ENCODE data around the gene ADSS1.

Gene ADSS1

DNA sequence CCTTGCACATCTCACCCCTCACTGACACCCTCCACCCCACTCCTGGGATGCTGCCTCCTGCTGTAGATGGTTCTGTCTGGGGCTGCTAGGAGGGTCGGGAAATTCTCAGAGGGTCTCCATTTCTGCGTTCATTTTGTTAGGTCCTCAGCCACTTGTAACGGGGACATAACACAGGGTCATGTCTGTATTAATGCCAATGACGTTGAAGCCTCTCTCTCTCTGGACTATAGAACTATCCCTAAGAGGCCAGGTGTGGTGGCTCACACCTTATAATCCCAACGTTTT, 43.5 kb downstream of the ADSS1 start:
- H3K9ac ChIP-seq (ENCODE audit: low read length), result no peak overlapping the region
- no CpG with 5 or more reads among the region's 5 CpGs for whole genome bisulfite sequencing (ENCODE audit: extremely low coverage, insufficient coverage, low lambda C conversion rate)
- H4K8ac ChIP-seq (ENCODE audit: low read depth, low read length), result no peak overlapping the region
- peaks cover 1% of the 10 kb centered on the region for H3K4me1 ChIP-seq (ENCODE audit: control insufficient read depth, low read depth, low read length)
- H3K23ac ChIP-seq (ENCODE audit: low read length), result no peak overlapping the region
- H3K4me2 ChIP-seq (ENCODE audit: low read length), result no peak overlapping the region
- H3K4ac ChIP-seq (ENCODE audit: low read depth, low read length), result no peak overlapping the region
- H2BK120ac ChIP-seq (ENCODE audit: low read depth, low read length), result no peak overlapping the region
- no peak overlapping the region for H3K18ac ChIP-seq (ENCODE audit: low read length)
- H3K36me3 ChIP-seq (ENCODE audit: control insufficient read depth, insufficient read depth, low read length), result peaks cover 9% of the 10 kb centered on the region
- no peaks in the 10 kb centered on the region for H3K79me1 ChIP-seq (ENCODE audit: low read length)
- H3K27ac ChIP-seq (ENCODE audit: low read depth, low read length), result no peak overlapping the region
- H3K79me2 ChIP-seq (ENCODE audit: control insufficient read depth, insufficient read depth, low read length), result no peaks in the 10 kb centered on the region
- H3K56ac ChIP-seq (ENCODE audit: low read length), result no peak overlapping the region
- DNase-seq, result no peak
- no peaks in the 10 kb centered on the region for H3K27me3 ChIP-seq (ENCODE audit: insufficient read depth, low read length, poor library complexity)
- H4K5ac ChIP-seq (ENCODE audit: low read length), result no peak overlapping the region
- no peak overlapping the region for H3K4me3 ChIP-seq (ENCODE audit: low read length)
- no peak overlapping the region for H2BK15ac ChIP-seq (replicated peaks; ENCODE audit: low read depth)
- no peak overlapping the region for H2AK5ac ChIP-seq (ENCODE audit: low read length)
- no peak overlapping the region for H2BK5ac ChIP-seq (ENCODE audit: low read length)

DNA sequence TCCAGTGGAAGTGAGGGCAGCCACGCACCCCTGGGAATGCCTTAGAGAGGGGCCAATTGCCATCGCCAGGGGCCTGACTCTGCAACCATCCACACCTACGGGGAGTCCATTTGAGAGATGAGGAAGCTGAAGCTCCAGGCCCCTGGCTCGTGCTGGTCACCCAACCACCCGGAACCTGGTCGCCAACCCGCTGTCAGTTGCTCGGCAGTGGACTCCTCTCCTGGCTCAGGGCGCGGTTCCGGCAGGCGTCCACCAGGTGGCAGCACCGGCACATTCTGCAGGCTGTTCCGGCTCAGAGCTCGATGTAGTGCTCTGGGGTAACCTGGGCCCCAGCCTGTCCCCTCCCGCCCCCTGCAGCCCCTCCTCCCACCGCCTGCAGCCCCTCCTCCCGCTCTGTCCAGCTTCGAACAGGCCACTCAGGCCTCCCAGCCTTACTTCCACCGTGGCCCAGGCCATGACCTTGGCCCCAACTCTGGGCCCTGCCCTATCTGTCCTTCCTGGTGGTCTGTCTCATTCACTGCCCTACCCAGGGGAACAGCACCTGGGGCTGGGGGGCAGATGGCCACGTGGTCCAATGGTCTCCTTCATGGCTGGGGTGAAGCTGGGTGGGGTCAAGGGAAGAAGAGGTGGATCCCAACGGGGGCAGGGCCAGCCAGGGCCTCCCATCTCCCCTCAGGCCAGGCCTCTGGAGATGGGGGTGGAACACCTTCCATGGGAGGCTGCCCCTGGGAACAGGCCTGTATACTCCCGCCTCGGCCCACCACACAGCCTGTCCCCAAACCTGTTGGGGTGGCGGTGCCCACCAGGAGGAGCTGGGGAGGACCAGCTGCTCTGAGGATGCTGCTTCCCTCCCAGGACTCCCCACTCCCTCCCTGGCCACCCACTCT, 44.7 kb downstream of the ADSS1 start:
- peaks cover 1% of the 10 kb centered on the region for H3K4me1 ChIP-seq (ENCODE audit: control insufficient read depth, low read depth, low read length)
- no CpG with 5 or more reads among the region's 25 CpGs for WGBS (ENCODE audit: extremely low coverage, insufficient coverage, low lambda C conversion rate)
- no peak overlapping the region for H4K5ac ChIP-seq (ENCODE audit: low read length)
- H3K36me3 ChIP-seq (ENCODE audit: control insufficient read depth, insufficient read depth, low read length), result peaks cover 11% of the 10 kb centered on the region
- H3K4me2 ChIP-seq (ENCODE audit: low read length), result no peak overlapping the region
- H3K27me3 ChIP-seq (ENCODE audit: insufficient read depth, low read length, poor library complexity), result no peaks in the 10 kb centered on the region
- H3K9ac ChIP-seq (ENCODE audit: low read length), result peak overlapping the region; percentile 63
- no peak overlapping the region for H3K27ac ChIP-seq (ENCODE audit: low read depth, low read length)
- H2BK15ac ChIP-seq (replicated peaks; ENCODE audit: low read depth), result no peak overlapping the region
- H2BK120ac ChIP-seq (ENCODE audit: low read depth, low read length), result no peak overlapping the region
- no peak overlapping the region for H3K18ac ChIP-seq (ENCODE audit: low read length)
- DNase-seq, result peak; percentile 92
- H2BK5ac ChIP-seq (ENCODE audit: low read length), result no peak overlapping the region
- no peak overlapping the region for H3K23ac ChIP-seq (ENCODE audit: low read length)
- no peak overlapping the region for H2AK5ac ChIP-seq (ENCODE audit: low read length)
- no peak overlapping the region for H3K4me3 ChIP-seq (ENCODE audit: low read length)
- H3K4ac ChIP-seq (ENCODE audit: low read depth, low read length), result no peak overlapping the region
- H3K79me2 ChIP-seq (ENCODE audit: control insufficient read depth, insufficient read depth, low read length), result no peaks in the 10 kb centered on the region
- H3K79me1 ChIP-seq (ENCODE audit: low read length), result no peaks in the 10 kb centered on the region
- peak overlapping the region; percentile 79 for H3K56ac ChIP-seq (ENCODE audit: low read length)
- no peak overlapping the region for H4K8ac ChIP-seq (ENCODE audit: low read depth, low read length)

GRCh38 chr14:104769324-104770071, 45.5 kb downstream of the ADSS1 start:
- H3K4me3 ChIP-seq (ENCODE audit: low read length), result no peak overlapping the region
- no peak overlapping the region for H2BK5ac ChIP-seq (ENCODE audit: low read length)
- H3K9ac ChIP-seq (ENCODE audit: low read length), result no peak overlapping the region
- H3K79me2 ChIP-seq (ENCODE audit: control insufficient read depth, insufficient read depth, low read length), result no peaks in the 10 kb centered on the region
- peaks cover 11% of the 10 kb centered on the region for H3K36me3 ChIP-seq (ENCODE audit: control insufficient read depth, insufficient read depth, low read length)
- no peak overlapping the region for H3K4me2 ChIP-seq (ENCODE audit: low read length)
- H3K79me1 ChIP-seq (ENCODE audit: low read length), result no peaks in the 10 kb centered on the region
- H4K5ac ChIP-seq (ENCODE audit: low read length), result no peak overlapping the region
- H3K27ac ChIP-seq (ENCODE audit: low read depth, low read length), result no peak overlapping the region
- peaks cover 1% of the 10 kb centered on the region for H3K4me1 ChIP-seq (ENCODE audit: control insufficient read depth, low read depth, low read length)
- no peak overlapping the region for H2BK120ac ChIP-seq (ENCODE audit: low read depth, low read length)
- H4K8ac ChIP-seq (ENCODE audit: low read depth, low read length), result no peak overlapping the region
- no CpG with 5 or more reads among the region's 18 CpGs for WGBS (ENCODE audit: extremely low coverage, insufficient coverage, low lambda C conversion rate)
- no peak for DNase-seq
- no peak overlapping the region for H2AK5ac ChIP-seq (ENCODE audit: low read length)
- no peak overlapping the region for H2BK15ac ChIP-seq (replicated peaks; ENCODE audit: low read depth)
- peak overlapping the region; percentile 79 for H3K56ac ChIP-seq (ENCODE audit: low read length)
- H3K4ac ChIP-seq (ENCODE audit: low read depth, low read length), result no peak overlapping the region
- no peaks in the 10 kb centered on the region for H3K27me3 ChIP-seq (ENCODE audit: insufficient read depth, low read length, poor library complexity)
- H3K18ac ChIP-seq (ENCODE audit: low read length), result no peak overlapping the region
- no peak overlapping the region for H3K23ac ChIP-seq (ENCODE audit: low read length)

DNA sequence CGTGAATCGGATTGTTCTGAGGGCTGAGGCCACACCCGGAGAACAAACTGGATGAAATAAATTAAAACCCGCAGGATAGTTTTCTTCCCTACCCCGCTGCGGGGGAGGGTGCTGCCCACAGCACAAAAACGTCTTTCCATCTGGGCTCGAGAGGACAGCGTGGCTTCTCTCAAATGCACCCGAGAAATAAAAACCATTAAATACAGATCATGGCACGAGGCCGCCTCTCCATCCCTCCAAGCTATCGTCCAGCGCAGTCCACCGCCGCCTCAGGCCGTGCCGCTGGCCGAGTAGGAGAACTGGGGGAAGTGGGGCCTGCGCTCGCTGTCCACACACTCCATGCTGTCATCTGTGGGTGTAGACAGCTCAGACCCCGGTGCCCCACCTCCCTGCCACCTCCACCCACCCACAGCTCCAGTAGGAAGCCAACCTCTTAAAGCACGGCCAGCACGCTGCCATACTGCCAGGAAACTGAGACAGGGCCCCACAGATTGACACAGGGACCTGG, 46.1 kb downstream of the ADSS1 start:
- H3K56ac ChIP-seq (ENCODE audit: low read length), result no peak overlapping the region
- H3K79me1 ChIP-seq (ENCODE audit: low read length), result no peaks in the 10 kb centered on the region
- WGBS (ENCODE audit: extremely low coverage, insufficient coverage, low lambda C conversion rate), result no CpG with 5 or more reads among the region's 24 CpGs
- H2BK5ac ChIP-seq (ENCODE audit: low read length), result no peak overlapping the region
- no peak overlapping the region for H3K18ac ChIP-seq (ENCODE audit: low read length)
- H3K9ac ChIP-seq (ENCODE audit: low read length), result no peak overlapping the region
- no peak overlapping the region for H2AK5ac ChIP-seq (ENCODE audit: low read length)
- H3K4ac ChIP-seq (ENCODE audit: low read depth, low read length), result no peak overlapping the region
- H2BK15ac ChIP-seq (replicated peaks; ENCODE audit: low read depth), result no peak overlapping the region
- H3K27ac ChIP-seq (ENCODE audit: low read depth, low read length), result no peak overlapping the region
- no peaks in the 10 kb centered on the region for H3K79me2 ChIP-seq (ENCODE audit: control insufficient read depth, insufficient read depth, low read length)
- H3K36me3 ChIP-seq (ENCODE audit: control insufficient read depth, insufficient read depth, low read length), result peaks cover 11% of the 10 kb centered on the region
- H4K8ac ChIP-seq (ENCODE audit: low read depth, low read length), result no peak overlapping the region
- peaks cover 1% of the 10 kb centered on the region for H3K4me1 ChIP-seq (ENCODE audit: control insufficient read depth, low read depth, low read length)
- no peak overlapping the region for H4K5ac ChIP-seq (ENCODE audit: low read length)
- no peaks in the 10 kb centered on the region for H3K27me3 ChIP-seq (ENCODE audit: insufficient read depth, low read length, poor library complexity)
- H3K4me2 ChIP-seq (ENCODE audit: low read length), result no peak overlapping the region
- H3K23ac ChIP-seq (ENCODE audit: low read length), result no peak overlapping the region
- H2BK120ac ChIP-seq (ENCODE audit: low read depth, low read length), result no peak overlapping the region
- no peak for DNase-seq
- H3K4me3 ChIP-seq (ENCODE audit: low read length), result no peak overlapping the region

GRCh38 chr14:104770851-104771272, 46.8 kb downstream of the ADSS1 start:
- Histone ChIP-seq H3K4me1 (ENCODE audit: control insufficient read depth, low read depth, low read length) (peaks cover 1% of the 10 kb centered on the region), H3K36me3 (ENCODE audit: control insufficient read depth, insufficient read depth, low read length) (peaks cover 14% of the 10 kb centered on the region), H2BK15ac (replicated peaks; ENCODE audit: low read depth) (no peak overlapping the region)

More at GRCh38 chr14:104770851-104771272, 46.8 kb downstream of the ADSS1 start:
- no CpG with 5 or more reads among the region's 5 CpGs for WGBS (ENCODE audit: extremely low coverage, insufficient coverage, low lambda C conversion rate)
- Histone ChIP-seq H3K27ac (ENCODE audit: low read depth, low read length) (no peak overlapping the region), H2AK5ac (ENCODE audit: low read length) (no peak overlapping the region), H3K79me1 (ENCODE audit: low read length) (no peaks in the 10 kb centered on the region), H4K5ac (ENCODE audit: low read length) (no peak overlapping the region), H3K18ac (ENCODE audit: low read length) (no peak overlapping the region), H3K79me2 (ENCODE audit: control insufficient read depth, insufficient read depth, low read length) (no peaks in the 10 kb centered on the region), H3K9ac (ENCODE audit: low read length) (no peak overlapping the region), H2BK5ac (ENCODE audit: low read length) (no peak overlapping the region), H4K8ac (ENCODE audit: low read depth, low read length) (no peak overlapping the region), H3K23ac (ENCODE audit: low read length) (no peak overlapping the region), H2BK120ac (ENCODE audit: low read depth, low read length) (no peak overlapping the region), H3K27me3 (ENCODE audit: insufficient read depth, low read length, poor library complexity) (no peaks in the 10 kb centered on the region), H3K4ac (ENCODE audit: low read depth, low read length) (no peak overlapping the region), H3K56ac (ENCODE audit: low read length) (no peak overlapping the region), H3K4me3 (ENCODE audit: low read length) (no peak overlapping the region), H3K4me2 (ENCODE audit: low read length) (no peak overlapping the region)
- DNase-seq, result no peak
